Neural cell (in vitro differentiated cells): ENCODE data around the gene F7. TPM values are rescaled to one million over a fixed set of nuclear protein-coding genes. Genes with fewer than 3 reads are reported as not detected.

ENCODE experiments used
- H2AFZ ChIP-seq: fragments of 200-600, 300-800 bp; sonication (generic), shearing (Covaris generic); 2 replicates; pipeline ENCODE4 v1.6.0; 2014; ENCODE audit warnings: low read depth, mild to moderate bottlenecking, antibody characterized with exemption, low read length, moderate library complexity
- H3F3A ChIP-seq: fragments of 200-600 bp; shearing (Covaris generic); 2 replicates; pipeline ENCODE4 v1.6.1; 2016; ENCODE audit warnings: mild to moderate bottlenecking, moderate library complexity, mixed read lengths, antibody characterized with exemption, low read length; ENCODE audit not compliant: insufficient read depth, poor library complexity, severe bottlenecking
- H3K27ac ChIP-seq: fragments of 200-600, 300-800 bp; sonication (generic), shearing (Covaris generic); 2 replicates; pipeline ENCODE4 v1.5.1; 2014; ENCODE audit warnings: mild to moderate bottlenecking, low read length, moderate library complexity
- H3K27me3 ChIP-seq: fragments of 300-800, 200-600 bp; sonication (generic), shearing (Covaris generic); 2 replicates; pipeline ENCODE4 v1.6.0; 2014; ENCODE audit warnings: mild to moderate bottlenecking, low read depth, low read length, moderate library complexity; ENCODE audit not compliant: insufficient read depth
- H3K36me3 ChIP-seq: fragments of 300-800, 200-600 bp; sonication (generic), shearing (Covaris generic); 2 replicates; pipeline ENCODE4 v1.5.1; 2014; ENCODE audit warnings: mild to moderate bottlenecking, antibody characterized with exemption, low read length, moderate library complexity; ENCODE audit not compliant: insufficient read depth
- H3K4me2 ChIP-seq: fragments of 300-800, 200-600 bp; sonication (generic), shearing (Covaris generic); 2 replicates; pipeline ENCODE4 v1.6.0; 2014; ENCODE audit warnings: mild to moderate bottlenecking, low read length
- H3K4me3 ChIP-seq: fragments of 300-800, 200-600 bp; sonication (generic), shearing (Covaris generic); 2 replicates; pipeline ENCODE4 v1.5.1; 2014; ENCODE audit warnings: mild to moderate bottlenecking, low read length, moderate library complexity
- H3K79me2 ChIP-seq: fragments of 200-600 bp; shearing (Covaris generic); replicated peaks from 2 replicates; pipeline ENCODE4 v1.6.0; 2014; ENCODE audit warnings: mild to moderate bottlenecking, low read length, moderate library complexity; ENCODE audit not compliant: insufficient read depth
- H3K9ac ChIP-seq: fragments of 300-800, 200-600 bp; sonication (generic), shearing (Covaris generic); 2 replicates; pipeline ENCODE4 v1.6.1; 2016; ENCODE audit warnings: mild to moderate bottlenecking, low read length, mixed read lengths
- H3K9me2 ChIP-seq: fragments of 200-600 bp; shearing (Covaris generic); 2 replicates; pipeline ENCODE4 v1.6.1; 2016; ENCODE audit warnings: mild to moderate bottlenecking, low read length, mixed read lengths; ENCODE audit not compliant: insufficient read depth
- H3K9me3 ChIP-seq: fragments of 200-600, 300-800 bp; sonication (generic), shearing (Covaris generic); 2 replicates; pipeline ENCODE4 v1.6.1; 2016; ENCODE audit warnings: mild to moderate bottlenecking, mixed run types, low read length, moderate library complexity, mixed read lengths
- H4K20me1 ChIP-seq: fragments of 200-600 bp; shearing (Covaris generic); 2 replicates; pipeline ENCODE4 v1.6.1; 2016; ENCODE audit warnings: mild to moderate bottlenecking, mixed run types; ENCODE audit not compliant: insufficient read depth
- CTCF ChIP-seq: fragments of 450-650 bp; IDR thresholded peaks from 2 replicates; pipeline ENCODE4 v1.5.1; 2014; ENCODE audit warnings: antibody characterized with exemption, mild to moderate bottlenecking, moderate library complexity; ENCODE audit not compliant: poor library complexity, severe bottlenecking
- EP300 ChIP-seq: fragments of 450-650 bp; conservative IDR thresholded peaks from 2 replicates; pipeline ENCODE4 v1.6.1; 2014; ENCODE audit warnings: antibody characterized with exemption, mild to moderate bottlenecking, moderate library complexity; ENCODE audit not compliant: poor library complexity, severe bottlenecking
- EZH2 ChIP-seq: fragments of 200-600, 300-800 bp; shearing (Covaris generic), sonication (generic); IDR thresholded peaks from 2 replicates; pipeline ENCODE4 v1.6.1; 2014; ENCODE audit warnings: antibody characterized with exemption, low read length, borderline replicate concordance, mild to moderate bottlenecking; ENCODE audit not compliant: insufficient read depth, poor library complexity, severe bottlenecking
- MXI1 ChIP-seq: fragments of 450-650 bp; conservative IDR thresholded peaks from 2 replicates; pipeline ENCODE4 v1.6.1; 2014; ENCODE audit warnings: antibody characterized with exemption, mild to moderate bottlenecking; ENCODE audit not compliant: poor library complexity, severe bottlenecking
- POLR2AphosphoS5 ChIP-seq: IDR thresholded peaks from 2 replicates; pipeline ENCODE4 v1.6.1; 2012
- RAD21 ChIP-seq: fragments of 450-650 bp; conservative IDR thresholded peaks from 2 replicates; pipeline ENCODE4 v1.6.1; 2014; ENCODE audit warnings: antibody characterized with exemption, mild to moderate bottlenecking, moderate library complexity
- REST ChIP-seq: IDR thresholded peaks from 2 replicates; pipeline ENCODE4 v1.6.1; 2012; ENCODE audit warnings: borderline replicate concordance
- SMC3 ChIP-seq: fragments of 450-650 bp; conservative IDR thresholded peaks from 2 replicates; pipeline ENCODE4 v1.6.1; 2014; ENCODE audit warnings: antibody characterized with exemption, mild to moderate bottlenecking, moderate library complexity; ENCODE audit not compliant: poor library complexity
- TAF1 ChIP-seq: IDR thresholded peaks from 2 replicates; pipeline ENCODE4 v1.6.1; 2012; ENCODE audit warnings: low read depth
- polyA plus RNA-seq: library from polyadenylated mRNA; depleted of rRNA; stranded (reverse); fragments of >200 nt; gene quantifications from 2 replicates; pipeline ENCODE4 v1.2.3, GENCODE V29; 2014

F7 gene
- polyA plus RNA-seq, 1 donor from 2014 or later: 0.32 TPM

GRCh38 chr13:113166681-113167080, 61.1 kb downstream of the F7 start:
- Histone ChIP-seq H2AFZ (no peak overlapping the region), H3K4me3 (no peak overlapping the region)

GRCh38 chr13:113167155-113167554, 61.6 kb downstream of the F7 start:
- Histone ChIP-seq H3K9me3 (no peaks in the 10 kb centered on the region), H3K79me2 (no peaks in the 10 kb centered on the region), H3K9me2 (no peaks in the 10 kb centered on the region), H3K27me3 (no peaks in the 10 kb centered on the region), H3K4me3 (no peak overlapping the region), H3K27ac (no peak overlapping the region), H3F3A (no peaks in the 10 kb centered on the region), H3K9ac (no peak overlapping the region), H3K36me3 (no peaks in the 10 kb centered on the region), H3K4me2 (no peak overlapping the region), H2AFZ (no peak overlapping the region), H4K20me1 (no peaks in the 10 kb centered on the region)
- TF ChIP-seq TAF1 (no peak), SMC3 (no peak), EZH2 (no peak), CTCF (no peak), MXI1 (no peak), REST (no peak), POLR2AphosphoS5 (no peak)

More at GRCh38 chr13:113166681-113167080, 61.1 kb downstream of the F7 start:
- Histone ChIP-seq H3K4me2 (no peak overlapping the region), H3K27me3 (no peaks in the 10 kb centered on the region), H3F3A (no peaks in the 10 kb centered on the region), H3K79me2 (no peaks in the 10 kb centered on the region), H3K9ac (no peak overlapping the region), H3K9me3 (no peaks in the 10 kb centered on the region), H3K36me3 (no peaks in the 10 kb centered on the region), H3K27ac (no peak overlapping the region), H3K9me2 (no peaks in the 10 kb centered on the region), H4K20me1 (no peaks in the 10 kb centered on the region)
- TF ChIP-seq POLR2AphosphoS5 (no peak), EZH2 (no peak), SMC3 (no peak), RAD21 (no peak), CTCF (no peak), REST (no peak), MXI1 (no peak), TAF1 (no peak), EP300 (no peak)
